K562 (cell line): ENCODE measurements around the gene BMP2K. TPM values are rescaled to one million over a fixed set of nuclear protein-coding genes. Genes with fewer than 3 reads are reported as not detected.

Source experiments
- ARID2 ChIP-seq: fragments of 450-650 bp; IDR thresholded peaks from 2 replicates; pipeline ENCODE4 v1.6.1; 2017; ENCODE audit warnings: antibody characterized with exemption, mild to moderate bottlenecking
- ARNT ChIP-seq, 2 experiments: fragments of 450-650 bp; IDR thresholded peaks; 2 replicates each; pipeline ENCODE4 v1.6.1; 2016; ENCODE audit warnings: mild to moderate bottlenecking in 1 of 2
- ELK3 ChIP-seq: fragments of 450-650 bp; formaldehyde crosslinking; IDR thresholded peaks from 2 replicates; pipeline ENCODE4 v1.4.0; 2020; ENCODE audit warnings: mild to moderate bottlenecking
- FOSL1 ChIP-seq: fragments of 200-800 bp; sonication (Bioruptor generic); conservative IDR thresholded peaks from 2 replicates; pipeline ENCODE4 v1.6.1; 2016; ENCODE audit warnings: missing genetic modification characterization, missing compliant biosample characterization
- FOXJ3 ChIP-seq: sonication (generic); formaldehyde crosslinking; IDR thresholded peaks from 2 replicates; pipeline ENCODE4 v1.4.0; 2020; ENCODE audit warnings: mild to moderate bottlenecking, missing genetic modification reagents
- GATA2 ChIP-seq: sonication (generic); formaldehyde crosslinking; IDR thresholded peaks from 2 replicates; pipeline ENCODE4 v1.4.0; 2020; ENCODE audit warnings: mild to moderate bottlenecking, missing genetic modification reagents
- MCM5 ChIP-seq: fragments of 450-650 bp; IDR thresholded peaks from 2 replicates; pipeline ENCODE4 v1.6.1; 2016; ENCODE audit warnings: low read depth
- PCBP1 ChIP-seq: fragments of 200-400 bp; formaldehyde crosslinking; IDR thresholded peaks from 2 replicates; pipeline ENCODE4 v1.6.1; 2018; ENCODE audit warnings: mild to moderate bottlenecking, low read depth, low read length; ENCODE audit not compliant: poor library complexity, severe bottlenecking
- SUPT5H ChIP-seq: fragments of 450-650 bp; IDR thresholded peaks from 2 replicates; pipeline ENCODE4 v1.6.1; 2016
- TRIM24 ChIP-seq, 2 experiments: fragments of 450-650 bp; IDR thresholded peaks; 2 replicates each; pipeline ENCODE4 v1.6.1; 2016
- ZEB2 ChIP-seq: fragments of 450-650 bp; IDR thresholded peaks from 2 replicates; pipeline ENCODE4 v1.6.1; 2016
- ZNF143 ChIP-seq: sonication (generic); formaldehyde crosslinking; IDR thresholded peaks from 2 replicates; pipeline ENCODE4 v1.9.0; 2022; ENCODE audit warnings: mild to moderate bottlenecking, missing genetic modification reagents
- polyA plus RNA-seq, 8 experiments: library from polyadenylated mRNA; depleted of rRNA in 4 of 8; stranded (reverse) in 5 of 8; unstranded in 3 of 8; fragments of >200 nt; fragmentation: Nextera tagmentation in 2 of 8; fragmentation: Illumina TruSeq in 1 of 8; extraction: Ambion mirVana in 2 of 8; extraction: Trizol in 1 of 8; gene quantifications; 2 replicates each; pipeline versions ENCODE4 v1.2.1 to v1.2.3, GENCODE V29; 2011 to 2014; ENCODE audit warnings: inconsistent platforms in 1 of 8, missing spikeins in 1 of 8
- total RNA-seq, 7 experiments: library from RNA; depleted of rRNA in 6 of 7; stranded (reverse); fragments of >200 nt in 6 of 7; fragmentation: Illumina TruSeq in 2 of 7; extraction: Trizol in 2 of 7; gene quantifications; 2 replicates each; pipeline versions ENCODE4 v1.2.1 to v1.2.3, GENCODE V29; 2011 to 2021; ENCODE audit warnings: low replicate concordance in 1 of 7
- TF ChIP-seq, protein P1 (sequence below), 2 experiments: fragments of 450-650 bp; IDR thresholded peaks; 2 replicates each; pipeline ENCODE4 v1.6.1; 2016; ENCODE audit warnings: mild to moderate bottlenecking in 2 of 2, borderline replicate concordance in 1 of 2, low read depth in 1 of 2, moderate library complexity in 1 of 2
- TF ChIP-seq, protein P2 (sequence below): fragments of 450-650 bp; formaldehyde crosslinking; IDR thresholded peaks from 2 replicates; pipeline ENCODE4 v1.4.0; 2020; ENCODE audit warnings: mild to moderate bottlenecking, mixed read lengths
- TF ChIP-seq, protein P3 (sequence below): fragments of 450-650 bp; IDR thresholded peaks from 2 replicates; pipeline ENCODE4 v1.6.1; 2016; ENCODE audit warnings: missing biosample characterization, missing genetic modification characterization
- TF ChIP-seq, protein P4 (sequence below): fragments of 250-450 bp; sonication (Bioruptor Pico); IDR thresholded peaks from 2 replicates; pipeline ENCODE4 v1.8.0; 2022; ENCODE audit warnings: inconsistent platforms

Gene BMP2K
- total and polyA plus RNA-seq, 9 of the 15 experiments (the other 6 are each of a cell fraction or from before 2014, with no cell fraction given): 17.0 to 217 (median 104) TPM

GRCh38 chr4:78764498-78764961, 11.6 kb upstream of the BMP2K start (continued):
- TF ChIP-seq, protein P1, sequence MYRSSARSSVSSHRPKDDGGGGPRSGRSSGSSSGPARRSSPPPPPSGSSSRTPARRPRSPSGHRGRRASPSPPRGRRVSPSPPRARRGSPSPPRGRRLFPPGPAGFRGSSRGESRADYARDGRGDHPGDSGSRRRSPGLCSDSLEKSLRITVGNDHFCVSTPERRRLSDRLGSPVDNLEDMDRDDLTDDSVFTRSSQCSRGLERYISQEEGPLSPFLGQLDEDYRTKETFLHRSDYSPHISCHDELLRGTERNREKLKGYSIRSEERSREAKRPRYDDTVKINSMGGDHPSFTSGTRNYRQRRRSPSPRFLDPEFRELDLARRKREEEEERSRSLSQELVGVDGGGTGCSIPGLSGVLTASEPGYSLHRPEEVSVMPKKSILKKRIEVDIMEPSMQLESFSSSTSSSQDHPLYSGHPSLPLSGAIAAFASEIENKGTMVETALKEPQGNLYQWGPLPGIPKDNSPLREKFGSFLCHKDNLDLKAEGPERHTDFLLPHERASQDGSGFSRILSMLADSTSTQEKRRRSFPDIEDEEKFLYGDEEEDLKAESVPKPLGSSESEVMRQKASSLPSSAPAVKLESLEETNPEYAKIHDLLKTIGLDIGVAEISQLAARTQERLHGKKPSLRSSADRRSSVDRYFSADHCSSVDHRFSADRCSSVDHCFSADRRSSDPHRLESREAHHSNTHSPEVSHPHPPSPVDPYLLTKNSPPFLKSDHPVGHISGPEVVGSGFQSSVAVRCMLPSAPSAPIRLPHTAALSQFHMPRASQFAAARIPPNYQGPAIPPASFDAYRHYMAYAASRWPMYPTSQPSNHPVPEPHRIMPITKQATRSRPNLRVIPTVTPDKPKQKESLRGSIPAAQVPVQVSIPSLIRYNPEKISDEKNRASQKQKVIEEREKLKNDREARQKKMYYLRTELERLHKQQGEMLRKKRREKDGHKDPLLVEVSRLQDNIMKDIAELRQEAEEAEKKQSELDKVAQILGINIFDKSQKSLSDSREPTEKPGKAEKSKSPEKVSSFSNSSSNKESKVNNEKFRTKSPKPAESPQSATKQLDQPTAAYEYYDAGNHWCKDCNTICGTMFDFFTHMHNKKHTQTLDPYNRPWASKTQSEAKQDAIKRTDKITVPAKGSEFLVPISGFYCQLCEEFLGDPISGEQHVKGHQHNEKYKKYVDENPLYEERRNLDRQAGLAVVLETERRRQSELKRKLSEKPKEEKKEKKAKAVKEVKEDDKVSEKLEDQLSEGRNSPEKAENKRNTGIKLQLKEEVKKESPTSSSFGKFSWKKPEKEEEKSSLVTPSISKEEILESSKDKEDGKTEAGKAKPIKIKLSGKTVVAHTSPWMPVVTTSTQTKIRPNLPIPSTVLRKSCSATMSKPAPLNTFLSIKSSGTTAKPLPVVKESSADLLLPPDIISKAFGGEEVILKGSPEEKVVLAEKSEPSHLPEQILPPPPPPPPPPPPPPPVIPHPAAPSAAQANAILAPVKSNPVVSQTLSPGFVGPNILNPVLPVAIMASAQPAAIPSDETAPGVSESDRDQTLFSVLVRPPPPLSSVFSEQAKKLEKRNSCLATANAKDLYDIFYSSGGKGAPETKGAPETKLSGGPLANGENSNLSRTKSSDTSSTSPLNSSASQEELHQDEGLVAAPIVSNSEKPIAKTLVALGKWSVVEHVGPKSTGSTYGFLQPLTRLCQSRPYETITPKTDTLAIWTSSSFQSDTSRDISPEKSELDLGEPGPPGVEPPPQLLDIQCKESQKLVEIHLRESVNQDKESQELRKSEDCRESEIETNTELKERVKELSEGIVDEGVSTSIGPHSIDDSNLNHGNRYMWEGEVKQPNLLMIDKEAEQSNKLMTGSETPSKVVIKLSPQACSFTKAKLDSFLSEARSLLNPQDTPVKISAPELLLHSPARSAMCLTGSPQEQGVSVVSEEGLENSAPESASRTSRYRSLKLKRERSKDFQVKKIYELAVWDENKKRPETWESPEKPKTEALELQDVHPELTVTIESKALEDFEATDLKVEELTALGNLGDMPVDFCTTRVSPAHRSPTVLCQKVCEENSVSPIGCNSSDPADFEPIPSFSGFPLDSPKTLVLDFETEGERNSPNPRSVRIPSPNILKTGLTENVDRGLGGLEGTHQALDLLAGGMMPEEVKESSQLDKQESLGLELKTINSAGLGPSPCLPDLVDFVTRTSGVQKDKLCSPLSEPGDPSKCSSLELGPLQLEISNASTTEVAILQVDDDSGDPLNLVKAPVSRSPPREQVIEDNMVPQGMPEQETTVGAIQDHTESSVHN (IDR thresholded peaks at IDR 0.05; ENCODE audit: borderline replicate concordance in 1 of 2, low read depth in 1 of 2): no peak; a peak in 1 of 4 replicates
- TF ChIP-seq FOXJ3 (peak; percentile 43; the same call in 1 of the 2 replicates), ARID2 (no peak), ARNT (IDR thresholded peaks at IDR 0.05) (no peak), ZEB2 (peak; percentile 26; the same call in 1 of the 2 replicates), FOSL1 (tag) (peak; percentile 98), ELK3 (CRISPR knock-in tag) (no peak), GATA2 (CRISPR knock-in tag) (no peak; the same call in 1 of the 2 replicates), SUPT5H (no peak), TRIM24 (IDR thresholded peaks at IDR 0.05) (0 out of 4 replicates have a peak, but pooled peaks of 1 of the 2 experiments have one; percentile 12), MCM5 (no peak), ZNF143 (CRISPR knock-in tag) (no peak), PCBP1 (no peak)
- TF ChIP-seq, protein P2, sequence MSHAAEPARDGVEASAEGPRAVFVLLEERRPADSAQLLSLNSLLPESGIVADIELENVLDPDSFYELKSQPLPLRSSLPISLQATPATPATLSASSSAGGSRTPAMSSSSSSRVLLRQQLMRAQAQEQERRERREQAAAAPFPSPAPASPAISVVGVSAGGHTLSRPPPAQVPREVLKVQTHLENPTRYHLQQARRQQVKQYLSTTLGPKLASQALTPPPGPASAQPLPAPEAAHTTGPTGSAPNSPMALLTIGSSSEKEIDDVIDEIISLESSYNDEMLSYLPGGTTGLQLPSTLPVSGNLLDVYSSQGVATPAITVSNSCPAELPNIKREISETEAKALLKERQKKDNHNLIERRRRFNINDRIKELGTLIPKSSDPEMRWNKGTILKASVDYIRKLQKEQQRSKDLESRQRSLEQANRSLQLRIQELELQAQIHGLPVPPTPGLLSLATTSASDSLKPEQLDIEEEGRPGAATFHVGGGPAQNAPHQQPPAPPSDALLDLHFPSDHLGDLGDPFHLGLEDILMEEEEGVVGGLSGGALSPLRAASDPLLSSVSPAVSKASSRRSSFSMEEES (CRISPR knock-in tag): no peak
- TF ChIP-seq, protein P3, sequence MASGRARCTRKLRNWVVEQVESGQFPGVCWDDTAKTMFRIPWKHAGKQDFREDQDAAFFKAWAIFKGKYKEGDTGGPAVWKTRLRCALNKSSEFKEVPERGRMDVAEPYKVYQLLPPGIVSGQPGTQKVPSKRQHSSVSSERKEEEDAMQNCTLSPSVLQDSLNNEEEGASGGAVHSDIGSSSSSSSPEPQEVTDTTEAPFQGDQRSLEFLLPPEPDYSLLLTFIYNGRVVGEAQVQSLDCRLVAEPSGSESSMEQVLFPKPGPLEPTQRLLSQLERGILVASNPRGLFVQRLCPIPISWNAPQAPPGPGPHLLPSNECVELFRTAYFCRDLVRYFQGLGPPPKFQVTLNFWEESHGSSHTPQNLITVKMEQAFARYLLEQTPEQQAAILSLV (tag): no peak
- TF ChIP-seq, protein P4, sequence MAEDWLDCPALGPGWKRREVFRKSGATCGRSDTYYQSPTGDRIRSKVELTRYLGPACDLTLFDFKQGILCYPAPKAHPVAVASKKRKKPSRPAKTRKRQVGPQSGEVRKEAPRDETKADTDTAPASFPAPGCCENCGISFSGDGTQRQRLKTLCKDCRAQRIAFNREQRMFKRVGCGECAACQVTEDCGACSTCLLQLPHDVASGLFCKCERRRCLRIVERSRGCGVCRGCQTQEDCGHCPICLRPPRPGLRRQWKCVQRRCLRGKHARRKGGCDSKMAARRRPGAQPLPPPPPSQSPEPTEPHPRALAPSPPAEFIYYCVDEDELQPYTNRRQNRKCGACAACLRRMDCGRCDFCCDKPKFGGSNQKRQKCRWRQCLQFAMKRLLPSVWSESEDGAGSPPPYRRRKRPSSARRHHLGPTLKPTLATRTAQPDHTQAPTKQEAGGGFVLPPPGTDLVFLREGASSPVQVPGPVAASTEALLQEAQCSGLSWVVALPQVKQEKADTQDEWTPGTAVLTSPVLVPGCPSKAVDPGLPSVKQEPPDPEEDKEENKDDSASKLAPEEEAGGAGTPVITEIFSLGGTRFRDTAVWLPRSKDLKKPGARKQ (CRISPR knock-in tag): no peak
